ENCODE results near the gene TGFBR3.
"Not testable (repeated sequence)": the region's sequence is repeated elsewhere in the genome, so short reads cannot be mapped to it uniquely, and the experiment has no call there.

TGFBR3 gene

DNA sequence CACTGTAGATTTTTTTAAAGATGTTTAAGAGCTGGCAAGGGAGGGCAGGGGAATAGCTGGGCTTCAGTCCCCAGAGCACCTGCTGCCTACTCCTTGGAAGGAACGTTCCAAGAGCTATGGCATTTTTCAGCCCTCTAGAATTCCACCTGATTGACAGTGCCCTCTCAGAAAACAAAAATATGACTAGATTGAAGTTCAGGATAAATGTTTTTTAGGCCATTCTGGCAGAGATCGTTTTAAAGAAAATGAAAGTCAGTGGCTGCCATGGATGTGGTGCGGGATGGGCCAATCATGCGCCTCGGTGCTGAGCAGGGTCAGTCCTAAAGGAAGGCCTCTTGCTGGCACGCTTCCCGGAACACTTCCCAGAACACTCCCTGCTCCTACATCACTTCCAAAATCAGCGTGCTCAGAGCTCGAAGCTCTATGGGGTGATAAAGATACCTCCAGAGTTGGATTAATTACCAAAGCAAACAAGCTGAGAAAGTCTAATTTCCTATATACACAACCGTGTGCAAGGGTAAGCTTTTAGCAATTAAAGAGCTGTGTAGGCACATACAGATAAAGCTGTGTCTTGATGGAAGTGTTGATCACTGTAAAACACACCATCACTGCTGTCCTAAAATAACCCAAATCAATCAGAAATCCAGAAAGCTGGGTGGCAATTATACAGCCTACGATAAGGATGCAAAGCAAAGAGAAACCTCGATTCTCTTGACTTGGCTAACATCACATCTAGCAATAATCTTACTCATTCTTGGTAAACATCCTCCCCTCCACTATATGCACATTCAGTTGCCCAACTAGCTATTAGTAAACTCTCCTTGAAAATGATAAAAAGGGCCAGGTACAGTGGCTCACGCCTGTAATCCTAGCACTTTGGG is 34.6 kb downstream of the TGFBR3 start:
- DNase-seq (ENCODE audit: low read depth in 1 of 2, low spot score in 1 of 2) = no peak

- no peak for DNase-seq (ENCODE audit: low read depth in 1 of 2, low spot score in 1 of 2)
These were observed 35.2 kb downstream of the TGFBR3 start for GRCh38 chr1:91850708-91851107.

GRCh38 chr1:91847851-91848250 is 38.1 kb downstream of the TGFBR3 start:
- DNase-seq (ENCODE audit: low read depth in 1 of 2, low spot score in 1 of 2) = no peak

- DNase-seq (ENCODE audit: low read depth in 1 of 2, low spot score in 1 of 2) = no peak
These were observed 39.3 kb downstream of the TGFBR3 start for GRCh38 chr1:91846639-91847013.

DNA sequence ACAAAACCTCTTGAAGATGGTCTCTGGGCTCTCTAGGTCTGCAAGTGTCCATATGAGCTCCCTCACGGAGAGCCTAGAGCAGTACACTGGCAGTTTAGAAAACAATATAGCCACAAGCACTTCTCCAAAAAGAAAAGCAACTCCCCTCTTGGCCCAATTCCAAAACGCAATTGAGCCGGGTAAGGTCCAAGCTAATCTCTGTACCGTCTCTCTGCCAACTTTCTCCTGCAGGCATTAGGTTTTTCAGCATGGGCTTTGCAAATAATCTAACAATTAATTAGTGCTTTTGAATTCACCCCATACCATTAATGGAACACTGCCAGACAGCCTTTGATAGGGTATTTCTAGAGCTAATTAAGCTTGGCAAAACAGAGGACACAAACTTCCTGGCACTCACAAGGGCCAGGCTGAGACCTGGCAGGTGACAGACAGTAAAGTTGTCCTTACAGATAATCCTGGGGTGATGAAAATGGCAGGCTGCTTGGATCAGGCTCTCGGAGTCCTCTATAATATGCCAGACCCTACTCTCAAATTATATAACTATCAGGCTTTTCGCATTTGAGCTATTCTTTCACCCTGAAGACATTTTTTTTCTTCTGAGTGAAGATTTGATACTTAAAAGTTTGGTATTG is 39.8 kb downstream of the TGFBR3 start:
- no peak for DNase-seq (ENCODE audit: low read depth in 1 of 2, low spot score in 1 of 2)

- DNase-seq (ENCODE audit: low read depth in 1 of 2, low spot score in 1 of 2) = no peak
These were observed 41.0 kb downstream of the TGFBR3 start for GRCh38 chr1:91844862-91845528.

GRCh38 chr1:91843843-91844242 is 42.1 kb downstream of the TGFBR3 start:
- no peak for DNase-seq (ENCODE audit: low read depth in 1 of 2, low spot score in 1 of 2)

DNA sequence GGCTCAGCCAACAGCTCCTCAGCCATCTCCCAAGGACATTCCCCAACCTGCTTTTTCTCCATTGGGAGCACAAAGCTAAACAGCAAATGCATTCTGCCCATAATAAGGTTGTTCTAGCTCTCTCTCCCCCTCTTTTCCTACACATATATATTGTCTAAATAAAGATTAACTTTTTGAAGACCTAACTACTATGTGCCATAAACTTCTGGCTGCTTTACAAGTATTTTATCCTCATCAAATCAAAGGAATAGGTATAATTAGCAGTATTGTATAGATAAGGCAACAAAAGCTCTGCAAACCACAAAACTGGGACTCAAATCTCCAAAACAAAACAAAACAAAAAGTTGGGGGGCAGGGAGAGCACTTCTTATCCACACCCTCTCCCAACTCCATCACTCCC is 43.4 kb downstream of the TGFBR3 start:
- no peak for DNase-seq (ENCODE audit: low read depth in 1 of 2, low spot score in 1 of 2)

DNA sequence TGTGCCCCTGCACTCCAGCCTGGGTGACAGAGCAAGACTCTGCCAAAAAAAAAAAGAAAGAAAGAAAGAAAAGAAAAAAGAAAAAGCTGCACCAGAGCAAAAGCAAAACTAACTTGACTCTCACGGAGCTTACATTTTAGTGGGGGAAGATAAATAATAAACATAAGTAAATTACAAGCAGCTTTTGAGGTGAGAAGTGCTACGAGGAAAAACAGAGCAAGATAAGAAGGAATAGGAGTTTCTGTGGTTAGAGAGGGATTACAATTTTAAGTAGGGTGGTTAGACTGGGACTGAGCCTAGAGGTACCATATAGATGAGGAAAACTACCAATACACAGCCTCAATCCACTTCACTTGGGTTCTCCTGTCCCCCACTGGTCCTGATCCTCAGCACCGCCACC is 43.9 kb downstream of the TGFBR3 start:
- DNase-seq (ENCODE audit: low read depth in 1 of 2, low spot score in 1 of 2) = no peak

GRCh38 chr1:91840276-91840675 is 45.7 kb downstream of the TGFBR3 start:
- DNase-seq (ENCODE audit: low read depth in 1 of 2, low spot score in 1 of 2) = not testable (repeated sequence)

- no peak for DNase-seq (ENCODE audit: low read depth in 1 of 2, low spot score in 1 of 2)
These were observed 49.5 kb downstream of the TGFBR3 start for GRCh38 chr1:91836331-91837040.

DNA sequence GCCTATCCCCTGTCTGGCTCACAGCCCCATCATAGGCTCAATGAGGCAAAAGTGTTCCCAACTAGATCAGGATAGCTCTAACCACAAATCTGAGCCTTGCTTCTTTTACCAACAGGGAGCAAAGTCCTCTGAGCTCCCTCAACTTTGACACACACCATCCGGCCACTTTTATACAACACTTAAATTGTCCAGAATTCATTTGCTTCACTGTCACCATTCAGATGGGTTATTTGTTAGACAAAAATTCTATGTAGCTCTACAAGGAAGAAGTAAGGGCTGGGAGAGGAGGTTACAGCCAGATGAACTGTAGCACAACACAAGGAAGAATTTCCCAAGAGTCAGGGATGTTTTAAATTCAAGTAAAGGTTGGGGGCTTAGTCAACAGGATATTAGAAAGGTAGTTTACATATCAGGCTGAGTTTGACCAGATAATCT is 50.8 kb downstream of the TGFBR3 start:
- no peak for DNase-seq (ENCODE audit: low read depth in 1 of 2, low spot score in 1 of 2)

DNA sequence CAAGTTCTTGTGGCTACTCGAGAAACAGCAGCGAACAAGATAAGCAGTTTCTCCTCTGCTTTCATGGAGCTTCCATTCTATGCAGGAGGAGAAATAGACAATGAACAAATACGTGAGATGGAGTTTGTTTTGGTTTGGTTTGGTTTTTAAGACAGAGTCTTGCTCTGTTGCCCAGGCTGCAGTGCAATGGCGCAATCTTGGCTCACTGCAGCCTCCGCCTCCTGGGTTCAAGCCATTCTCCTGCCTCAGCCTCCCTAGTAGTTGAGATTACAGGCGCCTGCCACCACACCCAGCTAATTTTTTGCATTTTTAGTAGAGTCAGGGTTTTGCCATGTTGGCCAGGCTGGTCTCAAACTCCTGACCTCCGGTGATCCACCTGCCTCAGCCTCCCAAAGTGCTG is 51.4 kb downstream of the TGFBR3 start:
- DNase-seq (ENCODE audit: low read depth in 1 of 2, low spot score in 1 of 2) = not testable (repeated sequence)

DNA sequence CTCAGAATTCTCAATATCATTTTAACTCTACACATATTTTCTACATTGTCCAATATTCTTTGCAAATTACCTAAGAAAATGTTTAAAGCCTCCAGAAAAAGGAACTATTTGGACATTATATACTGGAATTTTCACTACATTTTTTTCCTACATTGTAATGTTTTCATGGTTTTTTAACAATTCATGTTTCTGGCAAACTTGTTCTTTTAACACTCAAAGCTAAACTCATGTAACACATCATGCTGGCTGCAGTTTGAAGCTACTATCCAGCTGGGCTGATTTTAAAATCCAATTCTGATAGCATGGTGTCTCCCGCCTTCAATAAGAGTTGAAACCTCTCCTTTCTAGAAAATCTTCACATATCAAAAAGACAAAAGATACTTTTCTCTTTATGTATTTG is 52.0 kb downstream of the TGFBR3 start:
- no peak for DNase-seq (ENCODE audit: low read depth in 1 of 2, low spot score in 1 of 2)

- DNase-seq (ENCODE audit: low read depth in 1 of 2, low spot score in 1 of 2) = no peak
These were observed 54.6 kb downstream of the TGFBR3 start for GRCh38 chr1:91831132-91831930.

DNA sequence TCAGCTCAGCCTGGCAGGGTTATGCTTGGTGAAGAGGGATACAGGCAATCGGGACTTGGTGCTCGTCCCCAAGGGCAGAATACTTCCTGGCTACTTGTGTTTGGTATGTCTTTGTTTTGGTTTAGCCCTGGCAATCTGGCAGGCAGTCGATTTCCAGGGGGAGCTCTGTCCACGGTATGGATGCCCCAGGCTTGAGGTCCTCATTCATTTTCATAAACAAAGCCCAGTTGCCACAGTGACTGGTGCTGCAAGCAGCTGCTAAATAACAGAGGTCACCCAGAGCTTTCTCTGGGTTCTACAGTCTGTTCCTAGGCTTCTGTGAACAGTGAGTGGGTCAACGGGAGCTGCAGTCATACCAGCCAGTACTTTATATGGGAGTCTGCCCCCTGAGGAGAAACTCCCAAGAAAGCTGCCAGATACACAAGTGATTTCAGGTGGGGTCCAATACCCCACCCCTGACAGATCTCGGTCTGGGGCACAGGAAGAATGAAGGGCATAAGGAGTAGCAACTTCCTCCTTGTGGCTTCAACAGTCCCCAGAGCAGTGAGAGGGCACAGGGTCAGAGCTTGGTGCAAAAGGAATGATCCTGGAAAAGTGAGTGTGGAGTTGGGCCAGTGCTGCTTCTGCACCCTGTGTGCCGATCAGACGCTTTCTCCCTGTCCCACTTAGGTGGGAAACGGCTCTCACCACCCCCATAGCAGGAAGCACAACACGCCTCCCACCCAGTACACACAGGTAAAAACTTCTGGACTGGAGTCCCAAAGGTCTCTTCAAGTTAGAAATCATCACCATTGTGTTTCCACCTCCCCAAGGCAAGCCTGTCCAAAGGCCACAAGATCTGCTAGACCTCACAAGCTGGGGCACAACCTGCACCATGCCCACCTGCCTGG is 55.5 kb downstream of the TGFBR3 start:
- DNase-seq (ENCODE audit: low read depth in 1 of 2, low spot score in 1 of 2) = no peak

DNA sequence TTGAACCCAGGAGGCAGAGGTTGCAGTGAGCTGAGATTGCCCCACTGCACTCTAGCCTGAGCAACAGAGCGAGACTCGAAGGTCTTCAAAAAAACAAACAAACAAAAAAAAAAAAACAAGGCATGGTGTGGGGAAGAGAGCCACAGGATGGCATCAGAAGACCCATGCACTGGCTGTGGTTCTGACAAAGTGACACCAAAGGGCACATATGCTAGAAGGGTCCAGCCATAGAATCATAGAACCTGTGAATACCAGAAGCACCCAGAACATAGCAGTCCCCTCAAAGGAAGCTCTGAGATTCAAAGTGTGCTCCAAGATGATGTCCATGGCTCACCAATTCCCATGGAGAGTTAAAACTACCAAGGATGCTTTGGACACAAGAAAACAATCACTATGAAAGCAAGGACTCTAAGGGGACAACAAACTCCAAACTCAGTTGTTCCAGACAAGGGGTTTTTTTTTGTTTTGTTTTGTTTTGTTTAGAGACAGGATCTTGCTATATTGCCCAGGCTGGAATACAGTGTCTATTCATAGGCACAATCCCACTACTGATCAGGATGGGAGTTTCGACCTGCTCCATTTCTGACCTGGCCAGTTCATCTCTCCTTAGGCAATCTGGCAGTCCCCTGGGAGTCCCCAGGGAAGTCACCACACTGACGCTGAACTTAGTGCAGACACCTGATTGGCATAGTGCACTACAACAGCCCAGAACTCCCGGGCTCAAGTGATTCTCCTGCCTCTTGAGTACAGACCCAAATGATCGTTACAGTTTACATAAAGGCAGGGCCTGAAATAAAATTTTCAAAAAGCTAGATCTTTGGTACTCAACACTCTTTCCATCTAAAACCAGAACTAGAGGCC is 56.4 kb downstream of the TGFBR3 start:
- DNase-seq (ENCODE audit: low read depth in 1 of 2, low spot score in 1 of 2) = no peak

DNA sequence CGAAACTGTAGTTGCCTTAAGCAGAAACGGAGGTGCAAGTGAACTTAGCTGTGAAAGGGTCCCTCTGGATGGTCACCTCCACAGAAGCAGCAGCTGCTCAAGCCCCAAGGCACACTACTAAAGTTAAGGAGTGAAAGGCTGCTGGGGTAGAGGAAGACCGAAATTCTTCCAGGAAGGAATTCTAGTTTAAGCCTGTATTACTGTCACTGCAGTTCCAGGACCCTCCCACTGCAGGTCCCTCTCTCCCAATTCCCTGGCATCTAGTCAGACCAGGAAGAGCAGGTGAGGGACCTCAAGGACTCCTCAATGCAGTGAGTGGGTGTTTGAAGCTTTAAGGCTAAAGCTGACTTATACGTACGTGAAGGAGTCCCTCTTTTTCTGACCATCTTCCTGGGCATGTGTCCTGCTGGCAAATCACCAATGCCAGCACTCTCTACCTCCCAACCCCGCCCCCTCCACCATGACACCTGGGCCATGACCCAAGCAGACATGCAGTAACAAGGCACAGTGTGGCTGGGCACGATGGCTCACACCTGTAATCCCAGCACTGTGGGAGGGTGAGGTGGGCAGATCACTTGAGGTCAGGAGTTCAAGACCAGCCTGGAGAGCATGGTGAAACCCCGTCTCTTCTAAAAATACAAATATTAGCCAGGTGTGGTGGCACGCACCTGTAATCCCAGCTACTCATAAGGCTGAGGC is 57.2 kb downstream of the TGFBR3 start:
- DNase-seq (ENCODE audit: low read depth in 1 of 2, low spot score in 1 of 2) = no peak
